Endodermal cell (in vitro differentiated cells): ENCODE measurements around the gene TRPM5. TPM values are rescaled to one million over a fixed set of nuclear protein-coding genes. Genes with fewer than 3 reads are reported as not detected.

Source experiments
- DNase-seq: peaks from one replicate; pipeline ENCODE4 v3.0.0-alpha.2; 2017
- H3K27ac ChIP-seq: 2 replicates; pipeline ENCODE4 v1.5.1; 2013; ENCODE audit warnings: mild to moderate bottlenecking, low read depth, low read length, moderate library complexity
- H3K27me3 ChIP-seq: 2 replicates; pipeline ENCODE4 v1.6.1; 2013; ENCODE audit warnings: mild to moderate bottlenecking, low read length, moderate library complexity; ENCODE audit not compliant: insufficient read depth, control insufficient read depth, poor library complexity, severe bottlenecking
- H3K36me3 ChIP-seq: 2 replicates; pipeline ENCODE4 v1.7.0; 2013; ENCODE audit warnings: mild to moderate bottlenecking, low read length, moderate library complexity; ENCODE audit not compliant: control insufficient read depth, insufficient read depth
- H3K4me1 ChIP-seq: one replicate; pipeline ENCODE4 v1.7.0; 2013; ENCODE audit warnings: low read length; ENCODE audit not compliant: control insufficient read depth, insufficient read depth
- H3K4me3 ChIP-seq: 2 replicates; pipeline ENCODE4 v1.5.1; 2013; ENCODE audit warnings: mild to moderate bottlenecking, low read length, moderate library complexity
- H3K9ac ChIP-seq: 2 replicates; pipeline ENCODE4 v1.6.1; 2013; ENCODE audit warnings: mild to moderate bottlenecking, low read length, moderate library complexity; ENCODE audit not compliant: poor library complexity, severe bottlenecking; ENCODE audit errors: extremely low read depth
- H3K9me3 ChIP-seq: 2 replicates; pipeline ENCODE4 v1.6.1; 2013; ENCODE audit warnings: mild to moderate bottlenecking, low read length, moderate library complexity; ENCODE audit not compliant: control insufficient read depth
- H3K27ac Mint-ChIP-seq: 2 replicates; pipeline ENCODE4 v1.8.0; 2020; ENCODE audit warnings: mixed read lengths
- H3K27me3 Mint-ChIP-seq: 2 replicates; pipeline ENCODE4 v1.8.0; 2021; ENCODE audit warnings: mild to moderate bottlenecking, mixed read lengths; ENCODE audit not compliant: insufficient read depth
- H3K36me3 Mint-ChIP-seq: 2 replicates; pipeline ENCODE4 v1.8.0; 2020; ENCODE audit warnings: low read depth, mixed read lengths
- H3K4me1 Mint-ChIP-seq: 2 replicates; pipeline ENCODE4 v1.8.0; 2020; ENCODE audit warnings: mixed read lengths
- H3K4me3 Mint-ChIP-seq: 2 replicates; pipeline ENCODE4 v1.8.0; 2020; ENCODE audit warnings: mild to moderate bottlenecking, moderate library complexity, mixed read lengths
- H3K9me3 Mint-ChIP-seq: 2 replicates; pipeline ENCODE4 v1.8.0; 2020; ENCODE audit warnings: mild to moderate bottlenecking, mixed read lengths
- CTCF ChIP-seq: fragments of 200-600 bp; sonication (generic); conservative IDR thresholded peaks from 2 replicates; pipeline ENCODE4 v1.5.0; 2021; ENCODE audit warnings: antibody characterized with exemption, mild to moderate bottlenecking
- WGBS, 2 experiments: methylation state at CpG; one replicate each; pipeline versions ENCODE4 v1.1.5 to v1.1.7; 2013; ENCODE audit warnings: missing lambda C conversion rate in 2 of 2, mixed read lengths in 1 of 2; ENCODE audit not compliant: insufficient coverage in 1 of 2, insufficient read length in 1 of 2; 5-methylcytosine and 5-hydroxymethylcytosine counted together
- total RNA-seq, 2 donors: library from RNA; stranded (reverse); fragmentation: NEBNext Ultra II Directional in 1 of 2; extraction: Animal tissue kit (Norgen Biotek cat#: 25700) in 1 of 2; gene quantifications; 2 replicates in 1 of 2; 3 replicates in 1 of 2; pipeline ENCODE4 v1.2.1, GENCODE V29; 2021

TRPM5 gene
- total RNA-seq, 2 donors from 2014 or later = 0.11 TPM

GRCh38 chr11:2448661-2449547 lies 4.6 kb upstream of the TRPM5 start:
- DNase-seq = no peak
- Mint-ChIP-seq H3K27ac (no peak overlapping the region), H3K4me1 (no peaks in the 10 kb centered on the region), H3K27me3 (peaks cover 86% of the 10 kb centered on the region), H3K9me3 (no peaks in the 10 kb centered on the region), H3K4me3 (no peak overlapping the region), H3K36me3 (no peaks in the 10 kb centered on the region)
- H3K4me3 ChIP-seq = no peak overlapping the region
- 87 to 94% methylated on average over 11 to 21 of the region's 21 CpGs for WGBS, 2 experiments
- no peaks in the 10 kb centered on the region for H3K4me1 ChIP-seq
- no peak for TF ChIP-seq CTCF
- H3K36me3 ChIP-seq = no peaks in the 10 kb centered on the region
- H3K27ac ChIP-seq = no peak overlapping the region
- no peaks in the 10 kb centered on the region for H3K9me3 ChIP-seq
- H3K9ac ChIP-seq = no peak overlapping the region
- H3K27me3 ChIP-seq = peaks cover 84% of the 10 kb centered on the region

DNA sequence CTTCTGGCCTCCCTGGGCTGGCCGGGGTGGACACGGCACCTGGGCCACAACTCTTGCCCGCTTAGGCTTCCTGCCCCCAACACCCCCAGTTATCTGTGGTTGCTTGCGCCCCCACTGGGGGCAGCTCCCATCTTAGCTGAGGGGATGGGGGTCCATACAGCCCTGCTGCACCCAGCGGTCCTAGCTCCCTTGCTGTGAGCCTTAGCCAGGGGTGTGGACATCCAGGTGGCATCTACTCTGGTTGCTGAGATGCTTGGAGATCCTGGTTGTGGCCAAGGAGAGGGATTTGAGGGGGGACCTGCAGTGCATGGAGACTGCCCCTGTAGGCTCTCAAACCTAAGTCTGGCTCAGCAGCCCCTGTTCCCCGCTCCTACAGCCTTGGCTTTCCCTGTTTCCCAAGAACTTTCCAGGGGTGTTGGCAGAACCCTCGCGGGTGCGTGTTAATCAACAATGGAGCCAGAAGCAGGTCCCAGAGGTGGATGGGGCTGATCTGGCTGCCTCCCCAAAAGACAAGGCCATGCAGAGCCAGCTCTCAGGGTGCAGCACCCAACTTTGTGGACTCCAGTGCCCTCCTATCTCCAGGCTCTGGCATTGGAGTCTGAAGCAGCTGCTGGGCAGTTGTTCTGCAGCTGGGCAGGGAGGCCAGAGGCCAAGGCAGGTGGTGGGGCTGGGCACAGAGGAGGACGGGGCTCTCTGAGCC lies 3.8 kb upstream of the TRPM5 start:
- Mint-ChIP-seq H3K36me3 (no peaks in the 10 kb centered on the region), H3K27ac (no peak overlapping the region)

More for the DNA sequence above, 3.8 kb upstream of the TRPM5 start:
- Histone ChIP-seq H3K27me3 (peaks cover 85% of the 10 kb centered on the region), H3K27ac (no peak overlapping the region), H3K4me3 (no peak overlapping the region), H3K9ac (no peak overlapping the region), H3K36me3 (no peaks in the 10 kb centered on the region), H3K4me1 (no peaks in the 10 kb centered on the region), H3K9me3 (peaks cover 3% of the 10 kb centered on the region)
- no peak for TF ChIP-seq CTCF
- H3K4me1 Mint-ChIP-seq = no peaks in the 10 kb centered on the region
- no peak overlapping the region for H3K4me3 Mint-ChIP-seq
- DNase-seq = no peak
- H3K9me3 Mint-ChIP-seq = peaks cover 2% of the 10 kb centered on the region
- 88 to 89% methylated on average over 1 to 10 of the region's 10 CpGs for WGBS, 2 experiments
- peaks cover 86% of the 10 kb centered on the region for H3K27me3 Mint-ChIP-seq
